Islet precursor cell (in vitro differentiated cells): ENCODE results near the gene NDUFAF2.
"Not testable (repeated sequence)": the region's sequence is repeated elsewhere in the genome, so short reads cannot be mapped to it uniquely, and the experiment has no call there.

Experiments used
- DNase-seq: peaks from one replicate; pipeline ENCODE4 v3.0.0-alpha.2; 2018

NDUFAF2 gene

GRCh38 chr5:61182449-61182848, 237.4 kb downstream of the NDUFAF2 start:
- no peak for DNase-seq

- DNase-seq, result no peak
Measured at GRCh38 chr5:61183538-61183937, 238.5 kb downstream of the NDUFAF2 start.

DNA sequence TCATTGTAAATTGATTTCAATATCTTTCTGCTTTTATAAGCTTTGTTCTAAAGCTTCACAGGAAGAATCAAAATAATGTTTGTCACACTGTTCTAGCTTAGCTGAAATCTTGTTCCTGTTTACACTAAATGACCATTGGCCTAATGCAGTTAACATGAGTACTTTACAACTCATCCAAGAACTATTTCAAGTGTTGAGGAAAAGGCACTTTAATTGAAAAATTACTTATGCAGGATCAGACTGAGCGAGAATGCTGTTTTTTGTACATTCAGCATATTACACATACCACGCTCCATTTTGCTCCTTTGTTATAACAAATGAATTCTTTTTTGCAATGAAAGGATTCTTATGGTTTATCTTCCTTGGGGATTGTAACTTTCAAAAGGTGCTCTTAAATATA, 239.7 kb downstream of the NDUFAF2 start:
- DNase-seq, result no peak

DNA sequence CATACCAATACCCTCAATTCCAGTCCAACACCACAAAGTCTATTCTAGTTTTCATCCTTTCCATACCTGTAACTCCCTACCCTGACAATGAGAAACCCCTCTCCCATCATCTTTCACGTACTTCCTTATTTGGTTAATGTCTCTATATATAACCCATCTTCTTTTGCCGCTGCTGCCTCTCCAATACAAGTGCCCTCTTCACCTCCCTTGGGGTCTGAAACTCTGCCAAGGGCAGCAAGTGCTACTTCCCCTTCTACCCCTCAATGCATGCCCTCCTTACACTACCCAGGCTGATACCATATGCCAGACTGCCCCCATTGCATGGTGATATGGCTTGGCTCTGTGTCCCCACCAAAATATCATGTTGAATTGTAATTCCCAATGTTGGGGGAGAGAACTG, 241.6 kb downstream of the NDUFAF2 start:
- no peak for DNase-seq

GRCh38 chr5:61187352-61187751, 242.3 kb downstream of the NDUFAF2 start:
- not testable (repeated sequence) for DNase-seq

- not testable (repeated sequence) for DNase-seq
Measured at GRCh38 chr5:61187826-61188225, 242.8 kb downstream of the NDUFAF2 start.

- no peak for DNase-seq
Measured at GRCh38 chr5:61198606-61199005, 253.6 kb downstream of the NDUFAF2 start.

GRCh38 chr5:61200582-61201155, 255.7 kb downstream of the NDUFAF2 start:
- peak; percentile 60 for DNase-seq

GRCh38 chr5:61202213-61202612, 257.2 kb downstream of the NDUFAF2 start:
- no peak for DNase-seq
